GM10248 (cell line): Measurements from ENCODE around the gene GMDS.

Experiments used
- CTCF ChIA-PET: fragments of 300-600 bp; sonication (Branson Sonifier 250); formaldehyde crosslinking; extraction: SDS; loops from one replicate; lab custom pipeline; 2021; ENCODE audit warnings: antibody characterized with exemption; lab: Yijun Ruan, JAX
- POLR2A ChIA-PET: fragments of 350-650 bp; sonication (Branson Sonifier 250); formaldehyde crosslinking; extraction: SDS; loops from one replicate; lab custom pipeline; 2020; ENCODE audit warnings: antibody characterized with exemption; lab: Yijun Ruan, JAX
- DNase-seq: peaks from one replicate; pipeline ENCODE4 v3.0.0; 2012; ENCODE audit errors: extremely low spot score
- TF ChIP-seq, protein P1 (sequence below): IDR thresholded peaks from 2 replicates; pipeline ENCODE4 v1.5.1; 2012; ENCODE audit warnings: mild to moderate bottlenecking, low read depth; ENCODE audit errors: extremely low read depth, missing control alignments, control extremely low read depth

Gene GMDS

DNA sequence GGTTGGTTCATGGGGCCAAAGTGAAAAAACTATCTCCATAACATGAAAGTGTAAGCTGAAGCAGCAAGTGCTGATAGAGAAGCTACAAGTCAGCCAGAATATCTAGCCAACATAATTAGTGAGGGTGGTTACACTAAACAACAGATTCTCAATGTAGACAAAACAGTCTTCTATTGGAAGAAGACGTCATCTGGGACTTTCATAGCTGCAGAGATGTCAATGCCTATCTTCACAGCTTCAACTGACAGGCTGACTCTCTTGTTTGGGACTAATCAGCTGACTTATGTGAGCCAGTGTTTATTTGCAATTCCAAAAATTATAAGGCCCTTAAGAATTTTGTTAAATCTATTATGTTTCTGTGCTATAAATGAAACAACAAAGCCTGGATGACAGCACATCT lies 63.2 kb downstream of the GMDS start:
- CTCF ChIA-PET, result interaction anchor here (0.8 kb wide), 1 partner anchor 27 kb away, joined by 3 read pairs; no protein-coding TSS in a partner anchor
- no peak for DNase-seq
- POLR2A ChIA-PET, result no interaction called here
- TF ChIP-seq, protein P1, sequence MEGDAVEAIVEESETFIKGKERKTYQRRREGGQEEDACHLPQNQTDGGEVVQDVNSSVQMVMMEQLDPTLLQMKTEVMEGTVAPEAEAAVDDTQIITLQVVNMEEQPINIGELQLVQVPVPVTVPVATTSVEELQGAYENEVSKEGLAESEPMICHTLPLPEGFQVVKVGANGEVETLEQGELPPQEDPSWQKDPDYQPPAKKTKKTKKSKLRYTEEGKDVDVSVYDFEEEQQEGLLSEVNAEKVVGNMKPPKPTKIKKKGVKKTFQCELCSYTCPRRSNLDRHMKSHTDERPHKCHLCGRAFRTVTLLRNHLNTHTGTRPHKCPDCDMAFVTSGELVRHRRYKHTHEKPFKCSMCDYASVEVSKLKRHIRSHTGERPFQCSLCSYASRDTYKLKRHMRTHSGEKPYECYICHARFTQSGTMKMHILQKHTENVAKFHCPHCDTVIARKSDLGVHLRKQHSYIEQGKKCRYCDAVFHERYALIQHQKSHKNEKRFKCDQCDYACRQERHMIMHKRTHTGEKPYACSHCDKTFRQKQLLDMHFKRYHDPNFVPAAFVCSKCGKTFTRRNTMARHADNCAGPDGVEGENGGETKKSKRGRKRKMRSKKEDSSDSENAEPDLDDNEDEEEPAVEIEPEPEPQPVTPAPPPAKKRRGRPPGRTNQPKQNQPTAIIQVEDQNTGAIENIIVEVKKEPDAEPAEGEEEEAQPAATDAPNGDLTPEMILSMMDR, result no peak

DNA sequence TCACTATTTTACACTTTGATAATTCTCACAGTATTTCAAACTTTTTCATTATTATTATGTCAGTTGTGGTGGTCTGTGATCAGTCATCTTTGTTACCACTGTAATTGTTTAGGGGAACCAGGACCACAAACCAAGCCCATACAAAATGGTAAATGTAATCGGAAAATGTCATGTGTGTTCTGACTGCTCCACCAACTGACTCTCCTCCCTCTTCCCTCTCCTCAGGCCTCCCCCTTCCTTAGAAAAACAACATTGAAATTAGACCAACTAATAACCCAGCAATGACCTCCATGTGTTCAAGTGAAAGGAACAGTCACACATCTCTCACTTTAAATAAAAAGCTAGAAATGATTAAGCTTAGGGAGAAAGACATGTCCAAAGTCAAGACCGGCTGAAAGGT lies 63.8 kb downstream of the GMDS start:
- TF ChIP-seq, protein P1, result no peak
- no peak for DNase-seq
- ChIA-PET CTCF (interaction anchor here (0.8 kb wide), 1 partner anchor 27 kb away, joined by 3 read pairs; no protein-coding TSS in a partner anchor), POLR2A (no interaction called here)

DNA sequence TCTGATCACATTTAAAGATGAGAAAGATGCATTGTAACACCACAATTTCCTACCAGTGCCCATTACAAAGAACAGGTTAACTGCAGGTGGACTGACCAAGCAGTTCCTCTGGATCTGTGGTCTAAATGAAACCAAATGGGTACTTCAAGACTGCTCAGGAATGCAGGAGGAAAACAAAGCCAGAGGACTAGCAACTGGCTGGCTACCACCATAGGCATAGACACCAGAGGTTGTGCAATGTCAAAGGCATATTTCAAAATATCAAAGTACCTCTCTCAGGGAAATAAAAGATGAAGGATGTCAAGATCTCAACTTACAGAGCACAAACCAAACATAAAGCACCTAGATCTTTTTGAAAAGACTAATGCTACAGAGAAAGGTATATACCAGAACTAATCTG lies 65.5 kb downstream of the GMDS start:
- CTCF ChIA-PET, result no interaction called here
- POLR2A ChIA-PET, result no interaction called here
- DNase-seq, result no peak
- TF ChIP-seq, protein P1, result no peak

DNA sequence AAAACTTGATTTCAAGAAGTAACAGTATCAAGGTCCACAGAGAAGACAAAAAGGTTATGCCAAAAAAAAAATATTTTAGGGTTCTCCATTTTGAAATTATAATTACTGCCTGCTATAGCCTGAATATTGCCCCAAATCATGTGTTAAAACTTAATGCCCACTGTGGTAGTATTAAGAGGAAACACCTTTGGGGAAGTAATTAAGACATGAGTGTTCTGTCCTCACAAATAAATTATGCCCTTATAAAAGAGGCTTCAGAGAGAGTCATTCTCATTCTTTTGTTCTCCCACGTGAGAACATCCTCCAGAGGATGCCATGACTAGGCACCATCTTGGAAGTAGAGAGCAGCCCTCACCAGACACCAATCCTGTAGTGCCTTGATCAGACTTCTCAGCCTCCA lies 66.2 kb downstream of the GMDS start:
- ChIA-PET POLR2A (no interaction called here), CTCF (no interaction called here)
- TF ChIP-seq, protein P1, result no peak
- no peak for DNase-seq

DNA sequence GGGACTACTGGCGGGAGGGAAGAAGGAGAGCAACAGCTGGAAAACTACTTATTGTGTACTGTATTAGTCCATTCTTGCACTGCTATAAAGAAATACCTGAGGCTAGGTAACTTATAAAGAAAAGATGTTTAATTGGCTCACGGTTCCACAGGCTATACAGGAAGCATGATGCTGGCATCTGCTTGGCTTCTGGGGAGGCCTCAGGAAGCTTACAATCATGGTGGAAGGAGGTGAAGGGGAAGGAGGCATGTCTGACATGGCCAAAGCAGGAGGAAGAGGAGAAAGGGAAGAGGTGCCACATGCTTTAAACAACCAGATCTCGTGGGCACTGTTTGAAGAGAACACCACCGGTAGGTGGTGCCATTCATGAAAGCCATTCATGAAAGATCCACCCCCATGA lies 67.3 kb downstream of the GMDS start:
- DNase-seq, result no peak
- TF ChIP-seq, protein P1, result no peak
- POLR2A ChIA-PET, result no interaction called here
- CTCF ChIA-PET, result no interaction called here

DNA sequence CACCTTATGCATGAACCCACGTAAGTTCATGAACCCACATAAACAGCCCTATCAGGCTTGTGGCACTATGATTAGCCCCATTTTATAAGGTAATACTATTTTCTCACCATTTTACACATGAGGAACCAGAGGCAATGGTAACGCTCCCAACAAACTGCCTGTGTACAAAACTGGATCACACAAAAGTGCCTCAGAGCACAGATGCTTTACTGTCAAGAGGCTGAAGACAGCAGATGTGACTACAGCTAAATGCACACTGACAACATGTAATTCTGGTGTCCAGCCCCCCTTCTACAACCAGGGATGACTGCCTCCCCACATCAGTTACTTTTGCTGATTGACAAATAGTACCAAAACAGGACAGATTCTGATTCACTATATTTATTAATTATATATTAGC lies 69.6 kb downstream of the GMDS start:
- TF ChIP-seq, protein P1, result no peak
- ChIA-PET POLR2A (no interaction called here), CTCF (interaction anchor here (1.0 kb wide), 1 partner anchor 9 kb away, joined by 3 read pairs; no protein-coding TSS in a partner anchor)
- no peak for DNase-seq

DNA sequence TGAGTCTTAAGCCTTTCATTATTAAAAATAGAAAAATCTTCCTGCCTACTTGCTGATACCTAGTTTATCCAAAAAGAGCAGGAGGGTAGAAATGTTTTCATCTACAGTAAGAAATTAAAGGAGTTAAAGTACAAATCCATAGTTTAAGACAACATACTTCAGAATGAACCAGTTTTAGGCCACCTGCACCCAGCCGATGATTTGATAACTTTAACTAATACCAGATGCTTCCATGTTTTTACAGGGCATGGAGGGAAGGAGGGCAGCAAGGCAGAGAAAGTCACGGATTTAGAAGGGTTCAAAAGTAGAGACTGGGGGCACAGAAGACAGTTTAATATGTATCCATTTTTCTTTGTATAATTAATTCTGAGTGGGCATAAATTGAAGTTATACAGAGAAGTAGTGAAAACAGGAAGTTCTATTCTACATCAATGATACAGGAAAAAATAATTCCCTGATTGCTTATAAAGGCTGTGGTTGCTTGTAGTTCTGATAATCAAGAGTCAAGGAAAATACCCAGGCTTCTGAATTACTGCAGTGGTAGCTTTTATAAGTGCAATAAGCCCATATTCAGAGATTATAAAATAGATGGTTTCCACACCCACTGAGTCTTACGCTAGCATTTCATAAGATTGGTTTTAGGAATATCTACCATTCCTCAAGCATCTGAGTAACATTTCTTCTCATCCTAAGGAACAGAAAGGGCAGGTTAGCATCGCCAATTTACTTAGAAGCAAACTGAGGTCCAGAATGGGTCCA lies 72.0 kb downstream of the GMDS start:
- ChIA-PET CTCF (no interaction called here), POLR2A (no interaction called here)
- TF ChIP-seq, protein P1, result no peak
- DNase-seq, result no peak
